ENCODE measurements around the gene KIF26A.

DNA sequence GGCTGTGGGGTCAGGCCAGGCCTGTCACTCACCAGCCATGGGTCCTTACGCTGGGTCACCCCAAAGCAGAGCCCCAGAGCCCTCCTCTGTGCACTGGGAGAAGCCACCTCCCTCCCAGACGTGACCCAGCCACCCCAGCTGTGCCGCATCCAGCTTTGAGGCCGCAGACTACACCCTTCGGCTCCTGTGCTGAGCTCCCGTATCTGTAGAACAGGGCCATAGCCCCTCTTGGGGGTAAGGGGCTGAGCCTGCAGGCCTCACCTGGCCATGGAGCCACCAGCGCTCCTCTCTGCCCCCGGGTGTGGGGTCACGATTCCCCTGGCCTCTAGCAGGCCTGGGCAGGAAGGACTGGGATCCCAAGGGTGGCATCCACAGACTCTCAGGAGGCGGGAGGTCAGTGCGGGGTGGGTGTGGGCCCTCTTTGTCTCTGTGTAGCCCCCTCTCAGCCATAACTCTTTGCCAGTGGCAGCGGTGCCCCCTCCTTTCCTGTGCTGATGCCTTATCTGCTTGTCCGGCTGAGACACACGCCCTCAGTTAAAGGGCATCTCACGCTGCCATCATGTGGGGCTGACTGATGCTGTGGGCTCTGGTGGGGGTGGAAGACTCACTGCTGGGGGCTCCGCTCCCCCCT lies 36.6 kb upstream of the KIF26A start:
- TF ChIP-seq, protein P1, sequence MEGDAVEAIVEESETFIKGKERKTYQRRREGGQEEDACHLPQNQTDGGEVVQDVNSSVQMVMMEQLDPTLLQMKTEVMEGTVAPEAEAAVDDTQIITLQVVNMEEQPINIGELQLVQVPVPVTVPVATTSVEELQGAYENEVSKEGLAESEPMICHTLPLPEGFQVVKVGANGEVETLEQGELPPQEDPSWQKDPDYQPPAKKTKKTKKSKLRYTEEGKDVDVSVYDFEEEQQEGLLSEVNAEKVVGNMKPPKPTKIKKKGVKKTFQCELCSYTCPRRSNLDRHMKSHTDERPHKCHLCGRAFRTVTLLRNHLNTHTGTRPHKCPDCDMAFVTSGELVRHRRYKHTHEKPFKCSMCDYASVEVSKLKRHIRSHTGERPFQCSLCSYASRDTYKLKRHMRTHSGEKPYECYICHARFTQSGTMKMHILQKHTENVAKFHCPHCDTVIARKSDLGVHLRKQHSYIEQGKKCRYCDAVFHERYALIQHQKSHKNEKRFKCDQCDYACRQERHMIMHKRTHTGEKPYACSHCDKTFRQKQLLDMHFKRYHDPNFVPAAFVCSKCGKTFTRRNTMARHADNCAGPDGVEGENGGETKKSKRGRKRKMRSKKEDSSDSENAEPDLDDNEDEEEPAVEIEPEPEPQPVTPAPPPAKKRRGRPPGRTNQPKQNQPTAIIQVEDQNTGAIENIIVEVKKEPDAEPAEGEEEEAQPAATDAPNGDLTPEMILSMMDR (IDR thresholded peaks at IDR 0.05; ENCODE audit: low read length): no peak
- TF ChIP-seq EZH2 (IDR thresholded peaks at IDR 0.05; ENCODE audit: borderline replicate concordance, low read length): no peak

Measured in OCI-LY1 (cell line).